GM13977 (cell line): Measurements from ENCODE around the gene LRP3.
"Not testable (repeated sequence)": the region's sequence is repeated elsewhere in the genome, so short reads cannot be mapped to it uniquely, and the experiment has no call there.

Experiments used
- DNase-seq: peaks from one replicate; pipeline ENCODE4 v3.0.0; 2012; ENCODE audit warnings: low spot score
- in situ Hi-C: fragments of 300-500 bp; cut with MboI; formaldehyde crosslinking; loops from one replicate; pipeline ENCODE4 v1.12.0; 2022; ENCODE audit warnings: low sequenced_read_pairs, low pct_unique_long_range_greater_than_20kb, mixed read lengths, inconsistent platforms; ENCODE audit not compliant: unreplicated experiment
- TF ChIP-seq, protein P1 (sequence below): IDR thresholded peaks from 2 replicates; pipeline ENCODE4 v1.5.1; 2012; ENCODE audit warnings: mild to moderate bottlenecking, control low read depth; ENCODE audit not compliant: insufficient read depth; ENCODE audit errors: extremely low read depth, missing control alignments

The LRP3 gene

DNA sequence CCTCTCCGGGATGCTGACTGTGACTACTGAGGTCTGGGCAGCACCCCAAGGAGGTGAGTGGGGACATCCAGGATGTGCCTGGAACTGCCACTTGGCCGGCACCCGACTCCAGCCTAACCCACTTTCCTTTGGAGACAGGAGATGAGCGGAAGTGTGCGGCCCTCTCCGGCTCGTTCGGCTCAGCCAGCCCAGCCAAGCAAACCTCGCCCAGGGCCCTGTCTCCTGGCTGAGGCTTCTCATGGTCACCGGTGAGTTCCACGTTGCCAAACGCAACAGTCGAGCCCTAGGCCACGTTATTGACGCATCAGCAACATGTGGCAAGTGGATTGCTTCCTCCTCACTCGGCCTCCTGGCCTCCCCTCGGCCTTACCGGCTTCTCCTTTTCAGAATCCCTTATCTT lies 26.0 kb downstream of the LRP3 start:
- TF ChIP-seq, protein P1, sequence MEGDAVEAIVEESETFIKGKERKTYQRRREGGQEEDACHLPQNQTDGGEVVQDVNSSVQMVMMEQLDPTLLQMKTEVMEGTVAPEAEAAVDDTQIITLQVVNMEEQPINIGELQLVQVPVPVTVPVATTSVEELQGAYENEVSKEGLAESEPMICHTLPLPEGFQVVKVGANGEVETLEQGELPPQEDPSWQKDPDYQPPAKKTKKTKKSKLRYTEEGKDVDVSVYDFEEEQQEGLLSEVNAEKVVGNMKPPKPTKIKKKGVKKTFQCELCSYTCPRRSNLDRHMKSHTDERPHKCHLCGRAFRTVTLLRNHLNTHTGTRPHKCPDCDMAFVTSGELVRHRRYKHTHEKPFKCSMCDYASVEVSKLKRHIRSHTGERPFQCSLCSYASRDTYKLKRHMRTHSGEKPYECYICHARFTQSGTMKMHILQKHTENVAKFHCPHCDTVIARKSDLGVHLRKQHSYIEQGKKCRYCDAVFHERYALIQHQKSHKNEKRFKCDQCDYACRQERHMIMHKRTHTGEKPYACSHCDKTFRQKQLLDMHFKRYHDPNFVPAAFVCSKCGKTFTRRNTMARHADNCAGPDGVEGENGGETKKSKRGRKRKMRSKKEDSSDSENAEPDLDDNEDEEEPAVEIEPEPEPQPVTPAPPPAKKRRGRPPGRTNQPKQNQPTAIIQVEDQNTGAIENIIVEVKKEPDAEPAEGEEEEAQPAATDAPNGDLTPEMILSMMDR = no peak
- no peak for DNase-seq
- in situ Hi-C loops = no loop called here

DNA sequence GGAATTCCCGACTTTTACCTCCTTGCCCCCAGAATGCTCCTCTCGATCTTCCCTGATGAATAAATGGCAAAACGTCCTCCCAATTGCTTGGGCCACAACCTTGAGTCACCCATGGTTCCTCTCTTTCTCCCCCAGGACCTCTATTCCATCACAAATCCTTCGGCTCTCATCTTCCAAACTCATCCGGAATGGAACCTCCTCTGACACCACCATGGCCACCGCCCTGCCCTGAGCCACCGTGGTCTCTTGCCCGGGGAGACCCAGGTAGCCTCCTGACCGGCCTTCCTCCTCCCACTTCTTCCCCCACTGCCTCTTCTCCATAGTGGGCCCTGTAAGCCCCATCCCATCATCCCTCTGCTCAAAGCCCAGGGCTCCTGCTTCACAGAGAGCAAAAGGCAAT lies 26.6 kb downstream of the LRP3 start:
- no peak for DNase-seq
- in situ Hi-C loops = no loop called here
- TF ChIP-seq, protein P1 = no peak

DNA sequence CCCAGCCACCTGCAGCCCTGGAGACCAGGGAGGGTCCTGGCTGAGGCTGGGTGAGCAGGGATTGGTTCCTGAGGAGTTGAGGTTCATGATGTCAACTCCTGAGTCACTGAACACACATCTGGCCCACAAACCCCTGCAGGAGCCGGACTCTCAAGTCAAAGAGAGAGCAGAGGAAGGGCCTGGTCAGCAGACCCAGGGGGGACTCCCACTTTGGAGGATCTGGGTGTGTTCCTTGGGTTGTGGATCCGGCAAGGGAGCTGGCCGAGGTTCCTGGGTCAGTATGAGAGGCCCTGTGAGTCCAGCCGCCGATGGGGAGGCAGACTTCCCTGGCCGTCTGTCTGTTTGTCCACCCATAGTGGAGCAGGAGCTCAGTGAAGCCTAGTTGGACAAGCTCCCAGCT lies 27.5 kb downstream of the LRP3 start:
- in situ Hi-C loops = no loop called here
- TF ChIP-seq, protein P1 = no peak
- DNase-seq = no peak

GRCh38 chr19:33222255-33222654 lies 28.1 kb downstream of the LRP3 start:
- DNase-seq, in situ Hi-C loops: not testable (repeated sequence)

- TF ChIP-seq, protein P1 = no peak
- DNase-seq = no peak
- in situ Hi-C loops = no loop called here
Measured at GRCh38 chr19:33224694-33225457, 30.7 kb downstream of the LRP3 start.

DNA sequence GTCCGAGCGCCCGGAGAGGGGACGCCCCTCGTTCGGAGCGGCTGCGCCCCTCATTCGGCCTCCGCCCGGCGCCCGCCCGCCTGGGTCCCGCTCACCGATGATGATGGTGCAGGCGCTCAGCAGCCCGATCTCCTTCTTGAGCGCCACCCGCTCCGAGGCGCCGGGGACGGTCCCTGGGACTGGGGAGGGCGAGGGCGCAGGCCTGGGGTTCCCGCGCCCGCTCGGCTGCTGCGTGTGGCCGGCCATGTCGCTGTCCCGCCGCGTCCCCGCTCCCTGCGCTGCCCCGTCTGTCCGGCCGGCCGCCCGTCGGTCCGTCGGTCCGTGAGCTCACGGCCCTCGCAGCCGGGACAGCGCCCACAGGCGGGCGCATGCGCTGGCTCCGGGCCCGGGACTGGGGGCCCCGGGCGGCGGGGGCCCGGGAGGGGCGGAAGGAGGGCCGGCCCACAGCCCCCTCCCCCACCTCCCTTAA lies 31.4 kb downstream of the LRP3 start, which contains the start of gene SLC7A10:
Gene SLC7A10 (minus strand): TSS at position 393 of the 469 bp plus-strand sequence. CDS start 147 bp downstream, at position 246.
- TF ChIP-seq, protein P1 = no peak
- no peak for DNase-seq
- in situ Hi-C loops = no loop called here

- no peak for DNase-seq
- TF ChIP-seq, protein P1 = no peak
- in situ Hi-C loops = no loop called here
Measured at GRCh38 chr19:33226550-33227241, 32.6 kb downstream of the LRP3 start.
